ENCODE measurements around the gene MAT1A. TPM values are rescaled to one million over a fixed set of nuclear protein-coding genes. Genes with fewer than 3 reads are reported as not detected.

MAT1A gene
- 0.10 TPM for polyA plus RNA-seq
- long read RNA-seq, donor 1: 0 reads
- long read RNA-seq, donor 2: 0 reads
- long read RNA-seq, donor 3: 0 reads
- long read RNA-seq, donor 4: 0 reads
- long read RNA-seq, donor 5: 0 reads
- long read RNA-seq, donor 6: 0 reads
- long read RNA-seq, donor 7: 0 reads
- long read RNA-seq, donor 8: 0 reads
- long read RNA-seq, donor 9: 0 reads
- long read RNA-seq, donor 10: 0 reads
- long read RNA-seq, donor 11: 0 reads

DNA sequence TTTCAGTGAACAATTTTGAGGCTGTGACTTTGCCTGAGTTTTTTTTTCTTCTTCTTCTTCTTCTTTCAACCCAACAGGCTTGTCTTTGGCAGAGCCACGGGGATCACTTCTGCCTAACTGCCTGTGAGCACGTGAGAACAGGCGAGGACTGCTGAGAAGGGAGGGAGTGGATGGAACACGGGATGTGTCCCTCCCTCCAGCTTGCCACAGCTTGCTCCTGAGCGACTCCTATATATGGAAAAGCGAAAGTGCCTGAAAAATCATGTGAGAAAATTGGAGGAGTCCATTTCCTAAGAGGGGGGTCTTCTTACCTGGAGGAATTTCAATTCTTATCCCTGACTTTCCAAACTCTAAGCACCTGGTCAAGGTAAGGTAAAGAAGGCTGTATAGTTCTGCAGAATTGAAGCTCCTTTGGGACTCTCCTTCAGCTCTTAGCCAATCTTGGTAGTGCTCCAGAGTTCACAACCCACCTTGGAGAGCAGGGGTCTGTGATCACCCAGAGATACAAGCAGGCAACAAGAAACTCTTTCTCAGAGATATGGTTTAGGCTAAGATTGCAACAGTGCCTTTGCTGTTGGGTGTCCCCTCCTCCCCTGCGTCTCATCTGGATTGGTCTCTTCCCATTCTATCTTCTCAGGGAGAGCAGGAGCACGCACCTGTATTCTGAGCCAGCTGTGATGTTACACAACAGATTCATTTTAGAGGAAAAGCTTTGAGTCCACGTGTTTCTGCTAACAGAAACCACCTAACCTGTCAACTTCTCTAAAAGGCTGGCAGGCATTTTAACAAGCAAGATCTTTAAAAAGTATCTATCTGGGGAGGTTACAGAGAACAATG lies at the start of gene MAT1A:
TSS of gene MAT1A (minus strand) at position 208 of the 837 bp plus-strand sequence. CDS start 235 bp downstream, outside the sequence.
- no peaks in the 10 kb centered on the region for H3K9me3 ChIP-seq (ENCODE audit: control insufficient read depth, low read depth, low read length)
- WGBS (ENCODE audit: insufficient coverage, low lambda C conversion rate): 40% methylated on average over 1 of the region's 9 CpGs
- no peaks in the 10 kb centered on the region for H3K36me3 ChIP-seq (ENCODE audit: control insufficient read depth, insufficient read depth, low read length)
- H3K27ac ChIP-seq (ENCODE audit: low read length): peak within 1 kb of the TSS; percentile 74
- H3K4me1 ChIP-seq (ENCODE audit: control insufficient read depth, insufficient read depth, low read length): peaks cover 7% of the 10 kb centered on the region
- no peak within 1 kb of the TSS for H3K4me3 ChIP-seq (ENCODE audit: low read length)
- H3K27me3 ChIP-seq (ENCODE audit: control insufficient read depth, insufficient read depth, low read length): no peaks in the 10 kb centered on the region
- DNase-seq: peak; percentile 73 to 85

DNA sequence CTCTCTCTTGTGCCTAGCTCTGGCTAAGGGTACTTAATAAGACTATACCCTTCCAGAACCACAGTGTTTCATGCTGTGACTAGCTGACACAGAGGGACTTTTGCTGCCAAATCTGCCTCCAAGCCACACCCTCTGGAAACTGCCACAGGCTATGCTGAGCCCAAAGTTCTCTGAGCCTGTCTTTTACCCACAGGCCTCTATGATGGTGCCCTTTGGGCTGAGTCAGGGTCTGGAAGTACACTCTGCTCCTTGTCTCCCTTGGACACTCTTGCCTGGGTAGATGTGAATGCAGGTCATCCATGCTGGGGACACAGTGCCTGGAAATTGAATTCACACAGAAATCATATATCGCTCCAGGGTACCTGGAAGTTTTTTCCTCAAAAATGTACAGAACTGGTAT lies 44.5 kb upstream of the MAT1A start:
- Histone ChIP-seq H3K27ac (ENCODE audit: low read length) (no peak overlapping the region), H3K27me3 (ENCODE audit: control insufficient read depth, insufficient read depth, low read length) (peaks cover 12% of the 10 kb centered on the region), H3K36me3 (ENCODE audit: control insufficient read depth, insufficient read depth, low read length) (no peaks in the 10 kb centered on the region), H3K9me3 (ENCODE audit: control insufficient read depth, low read depth, low read length) (no peaks in the 10 kb centered on the region), H3K4me1 (ENCODE audit: control insufficient read depth, insufficient read depth, low read length) (no peaks in the 10 kb centered on the region), H3K4me3 (ENCODE audit: low read length) (no peak overlapping the region)
- 100% methylated on average over 1 of the region's 1 CpG for WGBS (ENCODE audit: insufficient coverage, low lambda C conversion rate)
- no peak for DNase-seq

GRCh38 chr10:80324891-80325364 lies 35.5 kb upstream of the MAT1A start:
- WGBS (ENCODE audit: insufficient coverage, low lambda C conversion rate): no CpG with 5 or more reads among the region's 6 CpGs
- no peaks in the 10 kb centered on the region for H3K4me1 ChIP-seq (ENCODE audit: control insufficient read depth, insufficient read depth, low read length)
- no peak overlapping the region for H3K4me3 ChIP-seq (ENCODE audit: low read length)
- no peak overlapping the region for H3K27ac ChIP-seq (ENCODE audit: low read length)
- peaks cover 10% of the 10 kb centered on the region for H3K27me3 ChIP-seq (ENCODE audit: control insufficient read depth, insufficient read depth, low read length)
- no peaks in the 10 kb centered on the region for H3K9me3 ChIP-seq (ENCODE audit: control insufficient read depth, low read depth, low read length)
- H3K36me3 ChIP-seq (ENCODE audit: control insufficient read depth, insufficient read depth, low read length): no peaks in the 10 kb centered on the region
- DNase-seq: no peak

DNA sequence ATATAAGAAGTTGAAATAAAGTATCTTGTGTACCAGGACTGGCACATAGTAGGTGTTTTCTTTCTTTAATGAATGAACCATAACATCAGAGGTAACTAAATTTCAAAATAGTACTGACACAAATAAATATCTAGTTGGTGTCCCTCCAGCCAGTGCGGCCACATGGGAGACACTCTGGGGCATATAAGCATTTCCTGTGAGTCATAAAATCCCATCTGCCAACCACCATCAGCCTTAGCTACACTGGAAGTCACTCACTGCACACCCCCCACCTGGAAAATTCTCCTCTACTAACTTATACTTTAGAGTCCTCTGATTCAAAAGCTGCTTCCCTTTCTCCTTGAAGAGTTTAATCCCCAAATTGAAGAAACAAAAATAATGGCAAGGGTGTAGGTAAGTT lies 34.6 kb upstream of the MAT1A start:
- Histone ChIP-seq H3K36me3 (ENCODE audit: control insufficient read depth, insufficient read depth, low read length) (no peaks in the 10 kb centered on the region), H3K4me3 (ENCODE audit: low read length) (no peak overlapping the region), H3K4me1 (ENCODE audit: control insufficient read depth, insufficient read depth, low read length) (no peaks in the 10 kb centered on the region), H3K27me3 (ENCODE audit: control insufficient read depth, insufficient read depth, low read length) (peaks cover 5% of the 10 kb centered on the region), H3K27ac (ENCODE audit: low read length) (no peak overlapping the region), H3K9me3 (ENCODE audit: control insufficient read depth, low read depth, low read length) (no peaks in the 10 kb centered on the region)
- DNase-seq: no peak
- WGBS (ENCODE audit: insufficient coverage, low lambda C conversion rate): no CpG with 5 or more reads among the region's 1 CpG

GRCh38 chr10:80323311-80323710 lies 33.9 kb upstream of the MAT1A start:
- Histone ChIP-seq H3K36me3 (ENCODE audit: control insufficient read depth, insufficient read depth, low read length) (no peaks in the 10 kb centered on the region), H3K4me1 (ENCODE audit: control insufficient read depth, insufficient read depth, low read length) (no peaks in the 10 kb centered on the region), H3K4me3 (ENCODE audit: low read length) (no peak overlapping the region), H3K27me3 (ENCODE audit: control insufficient read depth, insufficient read depth, low read length) (peaks cover 2% of the 10 kb centered on the region), H3K9me3 (ENCODE audit: control insufficient read depth, low read depth, low read length) (no peaks in the 10 kb centered on the region), H3K27ac (ENCODE audit: low read length) (no peak overlapping the region)
- no peak for DNase-seq
- WGBS (ENCODE audit: insufficient coverage, low lambda C conversion rate): no CpG with 5 or more reads among the region's 3 CpGs

DNA sequence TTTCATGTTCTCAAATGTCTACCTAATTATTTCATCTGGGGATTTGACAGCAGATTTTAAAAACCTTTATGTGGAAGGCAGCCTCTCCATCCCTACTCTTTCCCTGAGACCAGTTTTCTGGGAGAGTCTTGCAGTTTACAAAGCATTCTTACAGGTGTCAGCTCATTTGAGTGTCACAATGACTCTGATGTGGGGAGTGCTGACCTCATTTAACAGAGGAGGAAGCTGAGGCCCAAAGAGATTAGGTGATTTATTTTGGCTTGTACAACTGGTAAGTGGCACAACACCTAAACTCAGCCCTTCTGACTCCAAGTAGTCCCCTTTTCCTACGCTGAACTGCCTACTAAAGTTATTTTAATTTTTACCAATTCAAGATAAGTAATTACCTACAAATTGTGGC lies 33.3 kb upstream of the MAT1A start:
- H3K4me1 ChIP-seq (ENCODE audit: control insufficient read depth, insufficient read depth, low read length): no peaks in the 10 kb centered on the region
- DNase-seq: no peak
- H3K27me3 ChIP-seq (ENCODE audit: control insufficient read depth, insufficient read depth, low read length): peaks cover 2% of the 10 kb centered on the region
- WGBS (ENCODE audit: insufficient coverage, low lambda C conversion rate): no CpG with 5 or more reads among the region's 1 CpG
- no peak overlapping the region for H3K4me3 ChIP-seq (ENCODE audit: low read length)
- no peak overlapping the region for H3K27ac ChIP-seq (ENCODE audit: low read length)
- H3K36me3 ChIP-seq (ENCODE audit: control insufficient read depth, insufficient read depth, low read length): no peaks in the 10 kb centered on the region
- H3K9me3 ChIP-seq (ENCODE audit: control insufficient read depth, low read depth, low read length): no peaks in the 10 kb centered on the region

GRCh38 chr10:80322158-80322557 lies 32.7 kb upstream of the MAT1A start:
- DNase-seq: no peak
- no peaks in the 10 kb centered on the region for H3K36me3 ChIP-seq (ENCODE audit: control insufficient read depth, insufficient read depth, low read length)
- H3K4me3 ChIP-seq (ENCODE audit: low read length): no peak overlapping the region
- WGBS (ENCODE audit: insufficient coverage, low lambda C conversion rate): 88% methylated on average over 1 of the region's 2 CpGs
- H3K27me3 ChIP-seq (ENCODE audit: control insufficient read depth, insufficient read depth, low read length): no peaks in the 10 kb centered on the region
- H3K4me1 ChIP-seq (ENCODE audit: control insufficient read depth, insufficient read depth, low read length): no peaks in the 10 kb centered on the region
- no peak overlapping the region for H3K27ac ChIP-seq (ENCODE audit: low read length)
- H3K9me3 ChIP-seq (ENCODE audit: control insufficient read depth, low read depth, low read length): no peaks in the 10 kb centered on the region

- no CpG with 5 or more reads among the region's 5 CpGs for WGBS (ENCODE audit: insufficient coverage, low lambda C conversion rate)
- no peaks in the 10 kb centered on the region for H3K36me3 ChIP-seq (ENCODE audit: control insufficient read depth, insufficient read depth, low read length)
- no peak overlapping the region for H3K27ac ChIP-seq (ENCODE audit: low read length)
These were observed 31.7 kb upstream of the MAT1A start for GRCh38 chr10:80321183-80321582.

GRCh38 chr10:80320377-80320776 lies 30.9 kb upstream of the MAT1A start:
- Histone ChIP-seq H3K27me3 (ENCODE audit: control insufficient read depth, insufficient read depth, low read length) (no peaks in the 10 kb centered on the region), H3K9me3 (ENCODE audit: control insufficient read depth, low read depth, low read length) (peaks cover 2% of the 10 kb centered on the region), H3K4me3 (ENCODE audit: low read length) (no peak overlapping the region), H3K27ac (ENCODE audit: low read length) (no peak overlapping the region), H3K36me3 (ENCODE audit: control insufficient read depth, insufficient read depth, low read length) (no peaks in the 10 kb centered on the region), H3K4me1 (ENCODE audit: control insufficient read depth, insufficient read depth, low read length) (no peaks in the 10 kb centered on the region)
- DNase-seq: no peak

More at GRCh38 chr10:80321183-80321582, 31.7 kb upstream of the MAT1A start:
- H3K4me1 ChIP-seq (ENCODE audit: control insufficient read depth, insufficient read depth, low read length): no peaks in the 10 kb centered on the region
- H3K9me3 ChIP-seq (ENCODE audit: control insufficient read depth, low read depth, low read length): no peaks in the 10 kb centered on the region
- no peak overlapping the region for H3K4me3 ChIP-seq (ENCODE audit: low read length)
- H3K27me3 ChIP-seq (ENCODE audit: control insufficient read depth, insufficient read depth, low read length): no peaks in the 10 kb centered on the region
- DNase-seq: no peak

DNA sequence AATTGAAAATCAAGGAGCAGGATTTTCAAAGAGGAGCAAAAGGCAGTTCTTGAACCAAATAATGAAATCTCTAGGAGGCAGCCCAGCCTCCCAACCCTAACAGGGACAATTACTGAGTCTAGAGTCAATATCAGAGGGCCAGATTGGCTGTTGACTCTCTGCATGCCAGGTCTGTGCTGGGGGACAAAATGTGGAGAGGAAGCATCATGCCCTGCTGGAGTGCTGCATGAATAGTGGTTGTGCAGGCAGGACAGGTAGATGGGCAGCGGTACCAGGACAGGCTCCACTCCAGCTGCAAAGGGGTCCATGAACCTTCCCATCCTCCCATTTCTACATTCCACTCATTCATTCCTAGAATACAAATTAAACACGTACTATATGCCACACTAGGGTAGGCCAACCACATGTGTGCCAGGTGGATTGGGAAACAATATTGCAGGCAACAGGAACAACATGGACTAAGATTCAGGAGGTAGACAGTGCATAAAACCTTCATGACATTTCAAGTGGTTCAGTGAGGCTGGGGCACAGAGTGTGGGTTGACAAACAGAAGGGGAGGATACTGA lies 30.4 kb upstream of the MAT1A start:
- Histone ChIP-seq H3K9me3 (ENCODE audit: control insufficient read depth, low read depth, low read length) (peaks cover 3% of the 10 kb centered on the region), H3K36me3 (ENCODE audit: control insufficient read depth, insufficient read depth, low read length) (no peaks in the 10 kb centered on the region), H3K27ac (ENCODE audit: low read length) (no peak overlapping the region), H3K27me3 (ENCODE audit: control insufficient read depth, insufficient read depth, low read length) (no peaks in the 10 kb centered on the region), H3K4me3 (ENCODE audit: low read length) (no peak overlapping the region), H3K4me1 (ENCODE audit: control insufficient read depth, insufficient read depth, low read length) (no peaks in the 10 kb centered on the region)
- no peak for DNase-seq
- no CpG with 5 or more reads among the region's 2 CpGs for WGBS (ENCODE audit: insufficient coverage, low lambda C conversion rate)

Data from large intestine (tissue), 12 donors.